ENCODE measurements around the gene ARF3.
"Not testable (repeated sequence)": the region's sequence is repeated elsewhere in the genome, so short reads cannot be mapped to it uniquely, and the experiment has no call there.

The ARF3 gene

DNA sequence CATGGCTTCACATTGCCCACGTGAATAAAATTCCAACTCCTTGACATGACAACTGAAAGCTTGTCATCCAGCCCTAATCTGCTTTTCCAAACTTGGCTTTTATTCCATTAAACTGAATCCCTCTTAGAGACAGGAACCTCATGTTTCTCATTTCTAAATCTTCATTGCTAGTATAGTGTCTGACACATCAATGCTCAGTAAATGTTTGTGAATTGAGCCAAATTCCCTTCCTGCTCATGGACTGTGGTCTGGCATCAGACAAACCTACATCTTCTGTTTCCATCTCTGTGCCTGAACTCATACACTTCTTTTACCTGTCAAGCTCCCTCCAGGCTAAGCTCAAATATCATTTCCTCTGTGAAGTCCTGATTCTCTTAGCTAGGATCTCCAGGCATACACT is 27.7 kb downstream of the ARF3 start:
- no peak for DNase-seq (ENCODE audit: low read depth in 2 of 2)

DNA sequence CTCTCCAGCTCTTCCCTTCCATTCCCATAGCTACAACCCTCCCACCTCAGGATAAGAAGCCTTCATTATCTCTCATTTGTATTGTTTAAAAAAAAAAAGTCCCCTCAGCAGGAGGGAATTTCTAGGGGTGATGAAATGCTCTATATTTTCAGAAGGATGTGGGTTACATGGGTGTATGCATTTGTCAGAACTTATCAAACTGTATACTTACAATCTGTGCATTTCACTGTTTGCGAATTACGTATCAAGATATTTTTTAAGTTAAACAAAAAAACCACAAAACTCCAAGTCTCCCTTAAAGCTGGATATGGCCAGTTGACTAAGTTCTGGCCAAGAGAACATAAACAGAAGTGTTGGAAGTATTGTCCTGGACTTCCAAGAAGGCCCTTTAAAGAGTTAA is 30.0 kb downstream of the ARF3 start:
- DNase-seq (ENCODE audit: low read depth in 2 of 2), result no peak

DNA sequence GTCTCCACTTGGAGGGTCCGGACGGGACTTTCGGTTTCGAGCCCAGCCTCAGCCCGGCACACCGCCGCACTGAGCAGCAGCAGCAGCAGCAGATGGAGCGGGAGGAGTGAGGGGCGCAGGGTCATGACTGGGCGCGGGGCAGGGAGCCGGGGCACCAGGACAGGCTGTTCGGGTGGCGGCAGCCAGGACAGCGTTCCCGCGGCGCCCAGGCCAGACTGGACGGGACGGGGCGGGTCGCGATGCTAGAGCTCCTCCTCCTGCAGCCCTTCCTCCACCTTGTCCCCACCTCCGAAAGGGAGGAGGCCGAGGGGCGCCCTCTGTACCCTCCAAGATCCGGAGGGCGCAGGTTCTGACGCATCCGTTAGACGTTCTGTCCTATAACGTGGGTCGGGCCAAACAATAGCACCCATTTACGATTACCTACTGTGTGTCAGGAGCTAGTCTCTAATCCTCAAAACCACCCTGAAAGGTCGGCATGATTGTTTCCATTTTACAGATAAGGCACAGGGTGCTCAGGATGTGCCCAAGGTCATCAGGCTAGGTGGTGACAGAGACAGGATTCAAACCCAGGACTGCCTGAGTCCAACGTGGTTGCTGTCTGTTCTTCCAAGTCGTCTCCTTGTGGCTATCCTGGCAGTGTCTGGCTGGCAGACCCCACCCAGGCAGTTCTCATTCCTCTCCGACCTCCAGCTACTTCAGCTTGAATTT is 31.8 kb downstream of the ARF3 start, which contains the start of gene FKBP11:
TSS of gene FKBP11 (minus strand) at position 189 of the 708 bp plus-strand sequence. CDS start at position 125, 64 bp downstream.
- DNase-seq (ENCODE audit: low read depth in 2 of 2), result peak; percentile 34 to 50

DNA sequence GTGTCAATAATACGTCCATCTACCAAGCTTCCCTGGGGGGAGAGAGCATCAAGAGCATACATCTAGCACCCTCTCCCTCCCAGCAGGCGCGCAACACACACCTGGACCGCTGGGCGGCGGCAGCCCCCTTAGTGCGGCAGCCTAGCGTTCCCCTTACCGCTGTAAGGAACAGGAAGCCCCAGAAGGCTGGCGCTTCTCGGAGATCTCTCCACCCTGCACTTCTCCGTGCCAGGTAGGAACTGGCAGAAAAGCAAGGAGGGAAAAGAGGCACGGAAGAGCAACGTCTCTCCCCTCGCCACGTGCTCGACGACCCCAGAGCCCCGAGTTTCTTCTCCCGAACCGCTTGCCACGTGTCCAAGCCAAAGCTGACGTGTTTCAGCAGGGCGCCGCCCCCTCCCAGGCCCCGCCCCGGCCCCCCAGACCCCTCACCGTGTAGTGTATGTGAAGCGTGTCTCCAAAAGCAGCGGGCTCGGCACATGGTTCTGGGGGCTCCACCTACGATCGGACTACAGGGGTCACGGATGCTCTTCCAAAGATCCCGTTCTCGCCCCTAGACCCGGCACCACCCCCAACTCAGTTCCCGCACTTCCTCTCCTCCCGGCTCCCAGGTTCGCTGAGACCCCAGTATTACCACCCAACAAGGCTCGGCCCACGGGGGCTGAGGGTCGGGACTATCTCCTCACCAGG is 32.5 kb downstream of the ARF3 start:
- DNase-seq (ENCODE audit: low read depth in 2 of 2), result peak; percentile 38 to 56

DNA sequence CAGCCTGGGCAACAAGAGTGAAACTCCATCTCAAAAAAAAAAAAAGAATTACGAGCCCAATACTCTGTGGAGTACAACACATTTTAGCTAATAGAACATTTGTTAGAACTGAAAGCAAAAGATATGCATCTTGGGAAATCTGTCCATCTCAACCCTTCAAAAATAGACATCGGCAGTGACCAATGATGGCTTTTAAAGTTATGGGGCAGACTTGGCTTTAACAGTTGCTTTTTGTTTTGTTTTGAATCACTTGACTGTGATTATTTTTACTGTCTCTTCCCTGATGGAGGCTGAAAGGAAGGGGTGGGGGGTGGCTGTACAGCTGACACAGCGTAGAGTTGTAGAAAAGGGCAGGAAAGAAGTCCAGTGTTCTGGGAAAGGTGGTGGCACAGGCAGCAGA is 34.2 kb downstream of the ARF3 start:
- no peak for DNase-seq (ENCODE audit: low read depth in 2 of 2)

DNA sequence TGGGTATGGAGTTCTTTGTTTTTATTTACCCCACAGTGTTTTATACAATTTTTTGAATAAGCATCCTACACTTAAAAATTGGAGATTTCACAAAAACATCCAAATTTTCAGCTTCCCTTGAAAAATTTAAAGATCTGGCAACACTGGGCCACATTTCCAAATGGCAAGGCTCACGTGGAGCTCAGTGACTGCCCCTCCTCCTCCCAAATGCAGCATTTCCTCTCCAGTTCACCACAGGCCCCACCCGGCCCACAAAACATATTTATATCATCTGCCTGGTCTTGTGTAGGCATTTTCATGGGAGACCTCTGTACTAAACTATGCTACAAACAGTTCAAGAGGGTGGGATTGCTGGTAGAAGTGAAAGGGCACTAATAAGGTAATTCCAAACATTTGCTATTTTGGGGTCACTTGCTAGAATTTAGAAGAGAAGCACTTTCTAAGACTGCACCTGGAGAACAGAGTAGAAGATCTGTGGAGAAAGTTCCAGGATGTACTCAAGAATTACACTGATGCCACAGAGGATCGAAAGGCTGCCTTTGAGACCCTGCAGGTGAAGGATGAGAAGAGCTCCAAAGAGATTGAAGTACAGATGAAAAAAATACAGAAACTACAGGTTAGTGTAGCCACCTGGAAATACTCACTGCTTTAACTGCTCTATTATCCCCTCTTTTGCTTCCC is 39.3 kb downstream of the ARF3 start:
- DNase-seq (ENCODE audit: low read depth in 2 of 2), result no peak

DNA sequence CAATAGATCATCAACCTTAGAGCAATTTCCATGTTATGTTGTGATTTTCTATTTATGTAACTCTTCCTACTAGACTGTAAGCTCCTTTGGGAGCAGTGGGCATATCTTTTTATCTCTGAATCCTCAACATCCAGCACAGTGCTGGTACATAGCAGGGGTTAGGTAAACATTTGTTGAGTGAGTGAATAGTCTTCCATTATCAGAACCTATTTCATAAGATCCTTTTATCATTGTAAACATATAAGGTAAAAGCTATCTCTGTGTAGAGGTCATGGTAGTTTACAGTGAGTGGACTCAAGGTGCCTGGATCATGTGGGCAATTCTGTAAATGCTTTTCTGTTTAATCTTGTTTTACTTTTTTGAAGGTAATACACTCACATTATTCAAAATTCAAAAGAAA is 47.1 kb downstream of the ARF3 start:
- DNase-seq (ENCODE audit: low read depth in 2 of 2), result no peak

DNA sequence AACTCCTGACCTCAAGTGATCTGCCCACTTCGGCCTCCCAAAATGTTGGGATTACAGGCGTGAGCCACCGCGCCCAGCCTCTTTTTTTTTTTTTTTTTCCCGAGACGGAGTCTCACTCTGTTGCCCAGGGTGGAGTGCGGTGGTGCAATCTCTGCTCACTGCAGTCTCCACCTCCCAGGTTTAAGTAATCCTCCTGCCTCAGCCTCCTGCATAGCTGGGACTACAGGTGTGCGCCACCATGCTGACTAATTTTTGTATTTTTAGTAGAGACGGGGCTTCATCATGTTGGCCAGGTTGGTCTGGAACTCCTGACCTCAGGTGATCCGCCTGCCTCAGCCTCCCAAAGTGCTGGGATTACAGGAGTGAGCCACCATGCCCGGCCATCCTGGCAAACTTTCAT is 47.6 kb downstream of the ARF3 start:
- DNase-seq (ENCODE audit: low read depth in 2 of 2), result not testable (repeated sequence)

DNA sequence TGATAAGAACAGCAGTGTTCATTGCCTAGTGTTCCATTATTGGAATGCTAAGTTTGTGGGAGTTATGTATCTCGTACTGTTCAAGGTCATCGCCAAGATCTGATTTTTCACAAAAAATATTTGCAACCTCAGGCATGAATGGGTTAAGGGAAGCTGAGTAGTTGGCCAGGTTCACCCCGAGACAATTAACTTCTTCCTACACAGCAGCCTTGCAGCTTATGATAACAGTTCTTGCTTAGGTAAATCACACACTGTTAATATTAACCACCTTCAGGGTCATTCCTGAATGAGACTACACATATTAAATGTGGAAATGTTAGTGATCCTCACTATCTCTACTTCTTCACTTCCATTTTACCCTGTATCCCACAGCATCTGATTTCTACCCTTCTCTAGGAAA is 50.0 kb downstream of the ARF3 start:
- no peak for DNase-seq (ENCODE audit: low read depth in 2 of 2)

DNA sequence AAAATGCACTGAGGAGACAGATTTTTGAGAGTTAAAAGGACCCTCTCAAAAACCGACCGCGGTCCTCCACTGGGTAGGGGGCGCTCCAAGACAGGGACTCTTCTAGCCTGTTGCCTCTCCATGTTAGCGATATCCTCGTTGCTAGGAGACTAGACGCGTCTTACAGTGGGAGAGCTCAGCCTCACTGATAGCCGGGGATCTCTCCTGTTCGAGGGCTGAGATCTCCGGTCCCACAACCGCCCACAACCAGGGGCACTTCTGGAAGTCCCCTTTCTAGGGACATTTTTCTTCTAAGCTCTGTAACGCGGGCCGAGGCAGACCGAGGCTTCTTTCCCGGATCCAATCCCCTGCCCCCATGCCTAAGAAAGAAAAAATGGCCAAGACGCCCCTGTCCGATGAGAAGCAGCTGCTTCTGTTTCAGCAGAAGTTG is 53.3 kb downstream of the ARF3 start:
- DNase-seq (ENCODE audit: low read depth in 2 of 2), result peak; percentile 67 to 73

DNA sequence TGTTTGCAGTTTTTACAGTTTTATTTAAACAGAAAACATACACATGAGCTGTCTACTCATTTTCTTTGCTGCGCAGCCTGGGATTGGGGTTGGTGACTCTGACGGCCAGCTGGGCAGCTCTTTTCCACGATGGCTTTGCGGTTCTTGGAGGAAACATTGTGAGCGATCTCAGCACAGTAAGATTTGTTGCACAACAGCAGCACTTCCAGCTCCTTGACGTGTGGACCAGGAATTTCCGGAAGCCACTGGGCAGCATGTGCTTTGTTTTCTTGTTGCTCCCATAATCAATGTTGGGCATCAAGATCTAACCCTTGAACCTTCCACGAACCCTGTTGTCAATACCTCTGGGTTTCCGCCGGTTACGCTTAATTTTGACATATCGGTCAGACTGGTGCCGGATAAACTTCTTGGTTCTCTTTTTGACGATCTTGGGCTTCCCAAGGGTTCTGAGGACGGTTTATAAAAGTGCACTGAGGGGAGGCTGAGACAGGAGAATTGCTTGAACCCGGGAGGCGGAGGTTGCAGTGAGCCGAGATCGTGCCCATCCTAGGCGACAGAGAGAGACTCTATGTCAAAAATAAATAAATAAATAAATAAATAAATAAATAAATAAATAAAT is 53.8 kb downstream of the ARF3 start:
- no peak for DNase-seq (ENCODE audit: low read depth in 2 of 2)

DNA sequence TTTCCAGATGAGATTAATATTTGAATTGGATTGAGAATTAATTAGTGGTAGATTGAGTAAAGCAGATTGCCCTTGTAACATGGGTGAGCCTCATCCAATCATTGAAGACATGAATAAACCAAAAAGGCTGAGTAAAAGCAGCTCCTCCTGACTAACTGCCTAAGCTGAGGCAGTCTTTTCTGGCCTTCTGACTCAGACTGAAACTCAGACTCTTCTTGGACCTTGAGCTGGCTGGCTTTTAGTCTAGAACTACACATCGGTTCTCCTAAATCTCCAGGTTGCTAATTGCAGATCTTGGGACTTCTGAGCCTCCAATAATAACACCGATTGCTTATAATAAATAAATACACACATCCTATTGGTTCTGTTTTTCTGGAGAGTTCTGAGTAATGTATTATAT is 56.0 kb downstream of the ARF3 start:
- DNase-seq (ENCODE audit: low read depth in 2 of 2), result no peak

DNA sequence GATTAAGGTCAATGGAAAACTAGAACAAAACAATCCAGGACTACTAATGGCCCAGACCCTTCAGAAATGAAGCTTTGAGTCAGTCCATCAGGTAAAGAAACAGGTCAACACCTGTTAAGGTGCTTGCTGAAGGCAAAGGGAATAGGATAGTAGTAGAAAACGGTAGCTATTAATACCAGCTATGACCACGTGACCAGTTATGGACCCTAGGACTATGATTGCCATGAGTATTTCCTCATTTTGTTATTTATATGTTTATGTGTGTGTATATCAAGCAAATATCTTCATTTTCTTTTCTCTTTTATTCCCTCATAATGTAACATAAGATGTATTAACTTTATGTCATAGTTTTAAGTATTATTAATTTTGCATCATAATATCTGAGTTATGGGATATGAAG is 57.6 kb downstream of the ARF3 start:
- DNase-seq (ENCODE audit: low read depth in 2 of 2), result no peak

DNA sequence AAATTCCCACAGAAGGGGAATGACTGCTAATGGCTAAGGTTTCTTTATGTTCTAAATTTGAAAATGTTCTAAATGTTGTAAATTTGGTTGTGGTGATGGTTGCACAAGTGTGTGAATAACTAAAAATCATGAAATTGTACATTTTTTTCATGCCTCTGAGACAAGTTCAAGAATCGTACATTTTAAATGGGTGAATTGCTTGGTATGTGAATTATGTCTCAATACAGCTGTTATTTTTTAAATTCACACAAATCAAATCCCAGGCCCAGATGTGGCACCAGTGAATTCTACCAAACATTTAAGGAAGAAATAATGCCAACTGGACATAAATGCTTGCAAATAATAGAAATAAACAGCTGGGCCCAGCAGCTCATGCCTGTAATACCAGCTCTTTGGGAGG is 63.0 kb downstream of the ARF3 start:
- DNase-seq (ENCODE audit: low read depth in 2 of 2), result no peak

DNA sequence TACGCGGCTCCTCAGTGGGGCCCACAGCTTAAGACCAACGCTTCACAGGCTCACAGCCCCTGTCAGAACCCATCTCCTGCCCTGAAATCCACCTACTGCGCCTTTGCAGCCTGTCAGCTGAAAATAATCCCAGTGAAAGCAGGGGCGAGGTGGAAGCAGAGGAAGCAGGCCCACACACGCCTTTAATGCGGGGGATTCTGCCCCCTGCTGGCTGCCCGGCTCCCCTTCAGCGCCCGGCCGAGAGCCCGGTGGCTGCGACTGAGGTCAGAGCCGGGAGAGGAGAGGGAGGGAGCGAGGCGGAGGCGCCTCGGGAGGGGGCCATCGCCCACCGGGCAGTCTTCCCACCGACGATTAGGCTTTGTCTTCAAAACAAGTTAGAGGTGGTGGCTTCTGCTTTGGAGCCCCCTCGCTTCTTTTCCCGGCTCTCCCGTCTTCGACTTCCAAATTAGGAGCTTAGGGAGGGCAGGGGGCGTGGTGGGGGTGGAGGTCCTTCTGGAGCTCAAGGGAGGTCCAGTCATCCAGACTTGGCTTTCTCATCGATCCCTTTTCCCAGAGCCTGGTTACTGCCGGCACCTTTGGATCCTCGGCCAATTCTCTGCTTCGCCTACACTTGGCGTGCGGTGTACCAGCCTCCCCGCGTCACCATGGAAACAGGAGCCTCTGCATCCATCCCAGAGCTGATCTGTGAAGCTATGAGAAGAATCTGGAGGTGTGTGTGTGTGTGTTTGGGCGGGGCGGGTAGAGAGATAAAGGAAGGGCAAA is 66.4 kb downstream of the ARF3 start:
- peak; percentile 30 to 70 for DNase-seq (ENCODE audit: low read depth in 2 of 2)

DNA sequence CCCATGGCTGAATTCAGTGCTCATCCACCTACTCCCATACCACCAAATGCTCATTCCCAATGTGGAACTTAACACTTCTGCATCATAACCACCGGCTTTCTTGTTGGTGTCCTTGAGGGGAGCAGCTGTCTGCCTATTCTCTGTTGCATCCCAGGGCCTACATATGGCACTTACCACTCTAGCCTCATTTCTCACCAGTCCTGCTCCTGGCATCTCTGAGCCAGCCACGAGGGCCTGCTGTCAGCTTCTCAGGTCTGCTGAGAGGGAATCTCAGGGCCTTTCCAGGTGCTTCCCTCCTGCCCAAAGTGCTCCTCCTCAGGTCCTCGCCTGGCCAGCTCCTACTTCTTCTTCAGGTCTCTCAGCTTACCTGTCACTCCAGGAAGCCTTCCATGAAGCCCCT is 67.6 kb downstream of the ARF3 start:
- no peak for DNase-seq (ENCODE audit: low read depth in 2 of 2)
